Neuron (in vitro differentiated cells): ENCODE measurements around the gene FHAD1.
"Not testable (repeated sequence)": the region's sequence is repeated elsewhere in the genome, so short reads cannot be mapped to it uniquely, and the experiment has no call there.

Source experiments
- H2AFZ ChIP-seq: one replicate; pipeline ENCODE4 v1.6.1; 2013; ENCODE audit warnings: low read depth, mild to moderate bottlenecking, inconsistent platforms, low read length, moderate library complexity
- H3K27me3 ChIP-seq: one replicate; pipeline ENCODE4 v1.6.1; 2013; ENCODE audit warnings: low read length; ENCODE audit not compliant: insufficient read depth
- H3K36me3 ChIP-seq: one replicate; pipeline ENCODE4 v1.6.1; 2013; ENCODE audit warnings: low read length; ENCODE audit not compliant: insufficient read depth
- H3K4me1 ChIP-seq: one replicate; pipeline ENCODE4 v1.6.1; 2013; ENCODE audit warnings: low read length; ENCODE audit not compliant: insufficient read depth
- H3K4me3 ChIP-seq: 2 replicates; pipeline ENCODE4 v1.5.1; 2013; ENCODE audit warnings: mild to moderate bottlenecking, low read length, moderate library complexity
- H3K9me3 ChIP-seq: one replicate; pipeline ENCODE4 v1.6.1; 2013; ENCODE audit warnings: low read length

Gene FHAD1

DNA sequence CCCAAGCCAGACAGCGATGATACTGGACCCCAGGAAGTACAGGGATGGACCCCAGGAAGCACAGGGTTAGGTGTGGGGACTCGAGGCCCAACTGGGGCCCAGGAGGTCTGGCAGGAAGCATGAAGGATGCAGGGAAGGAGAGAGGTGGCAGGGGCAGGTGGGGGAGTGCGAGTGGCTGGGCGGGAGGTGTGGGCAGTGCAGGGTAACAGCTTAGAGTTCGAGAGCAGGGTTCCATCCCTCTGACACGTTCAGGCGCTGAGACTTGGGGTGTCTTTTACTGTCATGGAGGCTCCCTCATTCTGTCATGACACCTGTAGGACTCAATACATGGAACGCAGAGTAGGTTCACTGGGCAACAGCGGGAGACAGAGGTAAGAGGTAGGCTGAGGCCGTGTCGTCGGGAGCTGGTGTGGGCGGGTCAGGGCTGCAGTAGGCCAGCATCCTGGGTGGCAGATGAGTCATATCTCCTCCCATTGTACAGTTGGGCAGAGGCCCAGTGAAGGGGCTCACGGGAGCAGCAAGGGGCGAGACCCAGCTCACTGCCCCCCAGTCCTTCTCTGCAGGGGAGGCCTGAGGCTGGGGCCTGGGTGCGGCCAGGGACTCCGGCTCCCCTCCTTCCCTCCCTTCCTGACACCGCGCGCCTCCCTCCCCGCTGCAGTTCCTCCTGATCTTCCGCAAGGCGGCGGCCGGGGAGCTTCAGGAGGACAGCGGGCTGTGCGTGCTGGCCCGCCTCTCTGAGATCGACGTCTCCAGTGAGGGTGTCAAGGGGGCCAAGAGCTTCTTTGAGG, 179.7 kb downstream of the FHAD1 start:
- Histone ChIP-seq H3K27me3 (no peaks in the 10 kb centered on the region), H3K4me3 (no peak overlapping the region), H3K9me3 (no peaks in the 10 kb centered on the region), H2AFZ (no peak overlapping the region), H3K36me3 (no peaks in the 10 kb centered on the region), H3K4me1 (no peaks in the 10 kb centered on the region)

DNA sequence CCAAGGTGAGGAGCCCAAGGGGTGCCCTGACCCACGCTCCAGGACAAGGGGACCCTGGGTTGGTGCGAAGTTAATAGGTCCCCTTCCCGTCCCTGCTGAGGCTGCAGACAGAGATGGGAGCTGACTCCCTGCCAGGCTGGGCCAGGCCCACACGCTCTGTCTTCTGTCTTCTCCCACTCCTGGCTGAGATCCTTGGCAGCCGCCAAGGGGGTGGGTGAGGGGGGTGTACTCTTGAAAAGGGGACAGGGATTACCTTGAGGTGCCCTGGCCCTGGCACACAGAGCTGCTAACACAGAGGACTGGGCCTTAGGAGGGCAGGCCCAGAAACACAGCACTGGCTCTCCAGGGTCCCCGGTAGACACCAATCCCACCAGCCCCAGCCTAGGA, 180.2 kb downstream of the FHAD1 start:
- no peak overlapping the region for H2AFZ ChIP-seq
- no peaks in the 10 kb centered on the region for H3K9me3 ChIP-seq
- no peak overlapping the region for H3K4me3 ChIP-seq
- no peaks in the 10 kb centered on the region for H3K36me3 ChIP-seq
- H3K27me3 ChIP-seq, result no peaks in the 10 kb centered on the region
- H3K4me1 ChIP-seq, result no peaks in the 10 kb centered on the region

DNA sequence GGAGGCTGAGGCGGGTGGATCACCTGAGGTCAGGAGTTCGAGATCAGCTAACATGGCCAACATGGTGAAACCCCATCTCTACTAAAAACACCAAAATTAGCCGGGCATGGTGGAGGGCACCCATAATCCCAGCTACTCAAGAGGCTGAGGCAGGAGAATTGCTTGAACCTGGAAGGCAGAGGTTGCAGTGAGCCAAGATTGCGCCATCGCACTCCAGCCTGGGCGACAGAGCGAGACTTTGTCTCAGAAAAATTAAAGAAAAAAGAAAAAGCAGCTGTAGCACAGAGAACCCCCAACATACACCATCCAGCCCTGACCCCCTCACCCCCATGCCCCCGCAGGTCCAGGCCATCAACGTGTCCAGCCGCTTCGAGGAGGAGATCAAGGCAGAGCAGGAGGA, 181.2 kb downstream of the FHAD1 start:
- H3K4me1 ChIP-seq, H3K9me3 ChIP-seq, H2AFZ ChIP-seq, H3K27me3 ChIP-seq, H3K4me3 ChIP-seq, H3K36me3 ChIP-seq: not testable (repeated sequence)

GRCh38 chr1:15428815-15429435, 181.9 kb downstream of the FHAD1 start:
- Histone ChIP-seq H2AFZ (no peak overlapping the region), H3K36me3 (no peaks in the 10 kb centered on the region), H3K9me3 (no peaks in the 10 kb centered on the region), H3K27me3 (no peaks in the 10 kb centered on the region), H3K4me1 (no peaks in the 10 kb centered on the region), H3K4me3 (no peak overlapping the region)

- H3K27me3 ChIP-seq, result no peaks in the 10 kb centered on the region
- no peaks in the 10 kb centered on the region for H3K9me3 ChIP-seq
- no peaks in the 10 kb centered on the region for H3K4me1 ChIP-seq
- no peaks in the 10 kb centered on the region for H3K36me3 ChIP-seq
- no peak overlapping the region for H2AFZ ChIP-seq
- H3K4me3 ChIP-seq, result no peak overlapping the region
Observed at GRCh38 chr1:15429701-15430149, 182.7 kb downstream of the FHAD1 start.

DNA sequence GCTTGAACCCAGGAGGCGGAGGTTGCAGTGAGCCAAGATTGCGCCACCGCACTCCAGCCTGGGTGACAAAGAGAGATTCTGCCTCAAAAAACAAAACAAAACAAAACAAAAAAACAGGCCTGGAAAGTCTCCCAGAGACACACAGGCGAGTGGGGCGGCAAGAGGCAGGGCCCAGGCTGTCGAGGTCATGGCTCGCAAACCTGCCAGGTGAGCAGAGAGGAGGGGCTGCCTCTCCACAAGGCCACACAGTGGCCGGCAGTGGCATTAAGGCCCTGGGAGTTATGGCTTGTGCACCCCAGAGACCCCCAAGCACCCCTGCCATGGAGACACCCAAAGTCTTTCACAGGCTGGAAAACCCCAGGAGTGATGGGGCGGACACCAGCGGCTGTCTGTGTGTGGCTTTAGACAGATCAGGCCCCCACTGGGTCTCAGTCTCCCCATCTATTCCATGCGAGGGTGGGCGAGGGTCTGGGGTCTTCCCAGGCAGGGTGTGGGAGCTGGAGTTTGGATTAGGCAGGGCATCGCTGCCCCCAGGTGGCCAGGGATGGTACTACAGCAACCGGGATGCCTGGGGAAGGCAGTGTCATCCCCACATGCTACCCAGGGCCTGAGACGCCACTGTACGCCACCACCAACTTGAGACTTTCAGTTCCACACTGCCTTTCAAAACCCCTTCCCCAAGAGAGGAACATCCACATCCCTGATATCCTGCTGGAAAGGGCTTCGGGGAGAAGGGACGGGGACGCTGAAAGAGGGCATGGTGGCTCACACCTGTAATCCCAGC, 184.0 kb downstream of the FHAD1 start:
- no peak overlapping the region for H3K4me3 ChIP-seq
- no peaks in the 10 kb centered on the region for H3K4me1 ChIP-seq
- no peaks in the 10 kb centered on the region for H3K27me3 ChIP-seq
- H3K36me3 ChIP-seq, result no peaks in the 10 kb centered on the region
- H2AFZ ChIP-seq, result no peak overlapping the region
- no peaks in the 10 kb centered on the region for H3K9me3 ChIP-seq

DNA sequence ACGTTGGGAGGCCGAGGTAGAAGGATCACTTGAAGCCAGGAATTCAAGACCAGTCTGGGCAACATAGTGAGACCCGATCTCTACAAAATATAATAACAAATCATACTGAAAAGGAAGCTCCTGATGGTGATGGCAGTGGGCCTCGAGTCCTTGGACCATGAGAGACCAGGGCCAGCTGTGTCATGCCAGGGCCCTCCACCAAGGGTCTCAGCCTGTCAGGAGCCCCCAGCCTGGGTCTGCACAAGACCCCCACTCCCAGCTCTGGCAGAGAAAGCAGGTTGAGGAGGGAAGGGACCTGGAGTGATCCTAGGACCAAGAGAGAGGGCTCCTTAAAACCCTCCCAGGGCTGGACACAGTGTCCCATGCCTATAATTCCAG, 184.5 kb downstream of the FHAD1 start:
- Histone ChIP-seq H3K27me3 (no peaks in the 10 kb centered on the region), H3K4me1 (no peaks in the 10 kb centered on the region), H3K4me3 (no peak overlapping the region), H3K9me3 (no peaks in the 10 kb centered on the region), H2AFZ (no peak overlapping the region), H3K36me3 (no peaks in the 10 kb centered on the region)

DNA sequence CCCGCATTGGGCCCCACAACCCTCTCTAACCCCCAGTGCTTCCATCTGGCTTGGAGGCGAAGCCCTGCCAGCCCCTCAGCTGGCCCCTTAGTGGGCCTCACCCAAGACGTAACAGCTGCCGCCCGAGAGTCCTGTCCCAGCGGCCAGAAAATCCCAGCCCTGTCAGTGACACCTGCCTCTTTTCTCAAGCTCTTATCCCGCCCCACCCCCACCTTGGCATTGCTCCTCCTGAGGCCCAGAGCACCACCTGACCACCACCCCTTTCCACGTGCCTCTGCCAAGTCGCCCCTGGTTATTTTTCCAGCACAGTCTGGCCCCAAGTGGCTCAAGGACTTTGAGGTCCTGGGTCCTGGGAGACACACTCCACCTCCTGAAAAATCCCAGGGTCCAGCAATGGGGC, 185.3 kb downstream of the FHAD1 start:
- no peaks in the 10 kb centered on the region for H3K27me3 ChIP-seq
- H3K4me1 ChIP-seq, result no peaks in the 10 kb centered on the region
- no peak overlapping the region for H2AFZ ChIP-seq
- no peaks in the 10 kb centered on the region for H3K9me3 ChIP-seq
- no peak overlapping the region for H3K4me3 ChIP-seq
- H3K36me3 ChIP-seq, result no peaks in the 10 kb centered on the region

- no peaks in the 10 kb centered on the region for H3K36me3 ChIP-seq
- H2AFZ ChIP-seq, result no peak overlapping the region
- H3K4me1 ChIP-seq, result no peaks in the 10 kb centered on the region
- H3K27me3 ChIP-seq, result peaks cover 2% of the 10 kb centered on the region
- no peak overlapping the region for H3K4me3 ChIP-seq
- H3K9me3 ChIP-seq, result no peaks in the 10 kb centered on the region
Observed at GRCh38 chr1:15433471-15433870, 186.4 kb downstream of the FHAD1 start.

DNA sequence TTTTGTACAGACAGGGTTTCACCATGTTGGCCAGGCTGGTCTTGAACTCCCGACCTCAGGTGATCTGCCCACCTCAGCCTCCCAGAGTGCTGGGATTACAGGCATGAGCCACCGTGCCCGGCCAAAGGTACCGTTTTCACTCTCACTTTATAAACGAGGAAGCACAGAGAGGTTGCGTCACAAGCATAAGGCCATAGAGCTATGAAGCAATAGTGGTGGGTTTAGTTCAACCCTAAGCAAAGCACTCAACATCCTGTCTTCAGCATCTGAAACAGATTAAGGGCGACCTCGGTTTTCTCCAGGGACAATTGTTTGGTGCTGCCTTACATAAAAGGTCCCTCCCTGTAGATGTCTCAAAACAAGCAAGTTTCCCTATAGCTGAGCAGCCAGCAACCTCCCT, 187.7 kb downstream of the FHAD1 start:
- not testable (repeated sequence) for H3K9me3 ChIP-seq, H3K4me3 ChIP-seq, H3K4me1 ChIP-seq, H3K27me3 ChIP-seq, H3K36me3 ChIP-seq, H2AFZ ChIP-seq

GRCh38 chr1:15435239-15436077, 188.4 kb downstream of the FHAD1 start:
- peaks cover 2% of the 10 kb centered on the region for H3K27me3 ChIP-seq
- H3K36me3 ChIP-seq, result no peaks in the 10 kb centered on the region
- H2AFZ ChIP-seq, result no peak overlapping the region
- H3K4me1 ChIP-seq, result no peaks in the 10 kb centered on the region
- no peak overlapping the region for H3K4me3 ChIP-seq
- H3K9me3 ChIP-seq, result no peaks in the 10 kb centered on the region

GRCh38 chr1:15436881-15437442, 189.9 kb downstream of the FHAD1 start:
- Histone ChIP-seq H3K27me3 (peaks cover 2% of the 10 kb centered on the region), H3K4me3 (no peak overlapping the region), H3K36me3 (no peaks in the 10 kb centered on the region), H2AFZ (no peak overlapping the region), H3K9me3 (no peaks in the 10 kb centered on the region), H3K4me1 (no peaks in the 10 kb centered on the region)
